Measurements from ENCODE around the gene MRPS6.

DNA sequence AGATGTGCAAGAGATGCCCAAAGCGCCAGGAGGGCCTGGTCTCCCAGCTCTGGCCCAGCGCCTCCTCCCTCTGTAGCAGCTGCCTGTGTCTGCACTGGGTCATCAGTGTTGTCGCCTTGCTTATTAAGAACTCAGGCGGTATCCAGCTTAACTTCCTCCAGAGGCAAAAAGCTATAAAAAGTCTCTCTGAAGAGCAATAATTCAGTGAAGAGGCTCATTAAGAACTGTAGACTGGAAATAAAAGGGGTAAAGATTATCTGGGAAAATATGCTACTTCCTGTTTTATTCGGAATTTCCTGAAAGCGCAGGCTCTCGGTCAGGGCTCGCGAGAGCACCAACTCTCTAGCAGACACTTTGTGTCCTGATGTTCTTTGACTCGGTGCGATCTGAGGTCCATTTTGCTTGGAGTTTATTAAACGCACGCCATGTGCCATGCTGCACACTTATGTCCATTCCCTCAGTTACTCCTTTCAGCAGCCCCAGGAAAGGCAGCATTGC is 70.4 kb downstream of the MRPS6 start:
- TF ChIP-seq, protein P1, sequence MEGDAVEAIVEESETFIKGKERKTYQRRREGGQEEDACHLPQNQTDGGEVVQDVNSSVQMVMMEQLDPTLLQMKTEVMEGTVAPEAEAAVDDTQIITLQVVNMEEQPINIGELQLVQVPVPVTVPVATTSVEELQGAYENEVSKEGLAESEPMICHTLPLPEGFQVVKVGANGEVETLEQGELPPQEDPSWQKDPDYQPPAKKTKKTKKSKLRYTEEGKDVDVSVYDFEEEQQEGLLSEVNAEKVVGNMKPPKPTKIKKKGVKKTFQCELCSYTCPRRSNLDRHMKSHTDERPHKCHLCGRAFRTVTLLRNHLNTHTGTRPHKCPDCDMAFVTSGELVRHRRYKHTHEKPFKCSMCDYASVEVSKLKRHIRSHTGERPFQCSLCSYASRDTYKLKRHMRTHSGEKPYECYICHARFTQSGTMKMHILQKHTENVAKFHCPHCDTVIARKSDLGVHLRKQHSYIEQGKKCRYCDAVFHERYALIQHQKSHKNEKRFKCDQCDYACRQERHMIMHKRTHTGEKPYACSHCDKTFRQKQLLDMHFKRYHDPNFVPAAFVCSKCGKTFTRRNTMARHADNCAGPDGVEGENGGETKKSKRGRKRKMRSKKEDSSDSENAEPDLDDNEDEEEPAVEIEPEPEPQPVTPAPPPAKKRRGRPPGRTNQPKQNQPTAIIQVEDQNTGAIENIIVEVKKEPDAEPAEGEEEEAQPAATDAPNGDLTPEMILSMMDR (IDR thresholded peaks at IDR 0.05) = no peak
- TF ChIP-seq POLR2A (IDR thresholded peaks at IDR 0.05) (no peak), POLR2AphosphoS5 (IDR thresholded peaks at IDR 0.05) (no peak), EP300 (IDR thresholded peaks at IDR 0.05) (no peak)
